Heart right ventricle (tissue), 16 donors: ENCODE data around the gene ACSM3. TPM values are rescaled to one million over a fixed set of nuclear protein-coding genes. Genes with fewer than 3 reads are reported as not detected.
A peak's percentile ranks its signal among the peaks of the same experiment; 100 is the strongest.

ENCODE experiments used
- ATAC-seq, 8 donors: fragments of 200-7000 bp; cut with Tn5 transposase; one replicate each; pipeline ENCODE4 v1.9.1; 2020; ENCODE audit warnings: mild to moderate bottlenecking in 8 of 8, moderate library complexity in 8 of 8, moderate number of reproducible peaks in 1 of 8
- DNase-seq, 2 donors: peaks; one replicate each; pipeline ENCODE4 v3.0.0-alpha.2; 2020
- H3K27ac ChIP-seq, 10 donors: fragments of 200-600 bp; sonication (generic) in 2 of 10; one replicate each; pipeline versions ENCODE4 v1.5.0 to v1.8.0; 2020 to 2022; ENCODE audit warnings: mild to moderate bottlenecking in 3 of 10
- H3K27me3 ChIP-seq, 7 donors: fragments of 200-600 bp; one replicate each; pipeline ENCODE4 v1.8.0; 2021 to 2022; ENCODE audit warnings: mild to moderate bottlenecking in 2 of 7
- H3K36me3 ChIP-seq, 9 donors: fragments of 200-600 bp; sonication (generic) in 1 of 9; one replicate each; pipeline versions ENCODE4 v1.5.0 to v1.8.0; 2020 to 2022; ENCODE audit warnings: mild to moderate bottlenecking in 2 of 9
- H3K4me1 ChIP-seq, 9 donors: fragments of 200-600 bp; sonication (generic) in 1 of 9; one replicate each; pipeline versions ENCODE4 v1.5.0 to v1.8.0; 2020 to 2022; ENCODE audit warnings: mild to moderate bottlenecking in 4 of 9
- H3K4me3 ChIP-seq, 10 donors: fragments of 200-600 bp; sonication (generic) in 2 of 10; one replicate each; pipeline versions ENCODE4 v1.5.0 to v1.8.0; 2020 to 2022; ENCODE audit warnings: mild to moderate bottlenecking in 7 of 10, moderate library complexity in 2 of 10
- H3K9me3 ChIP-seq, 11 donors: fragments of 200-600 bp in 10 of 11; sonication (generic) in 2 of 11; one replicate each; pipeline versions ENCODE4 v1.5.0 to v1.8.0; 2013 to 2022; ENCODE audit warnings: mild to moderate bottlenecking in 2 of 11, control low read depth in 1 of 11, moderate library complexity in 1 of 11
- WGBS, 2 donors: extraction: QIAGEN DNeasy Blood & Tissue Kit; methylation state at CpG; one replicate each; pipeline ENCODE4 v1.1.7; 2013; ENCODE audit warnings: inconsistent platforms in 1 of 2; 5-methylcytosine and 5-hydroxymethylcytosine counted together
- intact Hi-C, 10 donors: fragments of 100-400 bp; cut with DNase I; formaldehyde crosslinking; loops; one replicate each; pipeline versions ENCODE4 v1.11.1 to v1.14.2; 2022
- polyA plus RNA-seq, 2 donors: library from polyadenylated mRNA; stranded (reverse); fragments of 200-250 nt; gene quantifications; one replicate each; pipeline ENCODE4 v1.2.3, GENCODE V29; 2013
- total RNA-seq, 10 donors: library from RNA; stranded (reverse); fragmentation: NEBNext Ultra II Directional in 3 of 10; extraction: Animal tissue kit (Norgen Biotek cat#: 25700) in 3 of 10; gene quantifications; one replicate each; pipeline versions ENCODE4 v1.2.1 to v1.2.4, GENCODE V29; 2021 to 2023
- TF ChIP-seq, protein P1 (sequence below), 9 donors: fragments of 200-600 bp; sonication (generic) in 2 of 9; IDR thresholded peaks; one replicate each; pipeline versions ENCODE4 v1.5.0 to v1.8.0; 2021 to 2022; ENCODE audit warnings: antibody characterized with exemption in 9 of 9, mild to moderate bottlenecking in 5 of 9, moderate library complexity in 1 of 9
- donor health status: Arrhythmogenic right ventricular cardiomyopathy.
- donor health status: ischemic (EF 13 %, LVEDD 7.1; RV severe dilation, severe dysfunction).
- donor health status: healthy with polysubstance abuse.
- donor health status: DM: no; HTN: yes; CAD: no.
- donor health status: DM: no; HTN: no; CAD: no.
- donor health status: ischemic (EF 25% LVEDD 6.9; RV normal size, moderate dysfunction).
- donor health status: ischemic (EF 25% LVEDD 5.7; RV mildly dilated, moderate dysfunction).
- donor health status: healthy.
- donor health status: DM: yes; HTN: yes; CAD: no.
- donor health status: Ischemic cardiomyopathy.
- donor health status: ischemic (EF 35%, LVEDD 5.7; RV mildly dilated, moderate dysfunction).
- donor health status: nonischemic (EF 11% LVEDD 7.7; RV severe dilation, severe dysfunction).
- donor health status: DM: yes; HTN: yes; CAD: no.
- donor health status: PGD.
- donor health status: ischemic (EF 29% LVEDD 5.4; RV normal size, mild dysfunction).
- donor health status: nonischemic (EF 23%, LVEDD 6.1; RV moderate dilation, normal function).

Gene ACSM3
- total and polyA plus RNA-seq, 12 donors, result 2.3 to 45.1 (median 5.9) TPM

DNA sequence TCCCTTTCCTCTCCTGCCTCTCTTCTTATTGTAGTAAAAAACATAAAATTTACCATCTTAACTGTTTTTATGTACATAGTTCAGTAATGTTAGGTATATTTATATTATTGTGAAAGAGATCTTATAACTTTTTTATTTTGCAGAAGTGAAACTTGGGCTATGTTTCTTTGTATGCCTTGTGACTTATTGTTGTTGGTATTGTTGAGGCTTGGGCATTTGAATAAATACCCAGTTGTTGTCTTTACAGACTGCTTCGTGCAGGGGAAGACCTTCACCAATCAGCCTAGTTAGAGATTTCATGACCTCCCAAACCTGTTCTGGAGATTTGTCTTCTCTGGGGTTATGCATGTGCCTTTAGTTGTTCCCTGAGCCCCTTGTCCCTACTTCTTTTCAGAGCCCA, 74.4 kb downstream of the ACSM3 start:
- TF ChIP-seq, protein P1, sequence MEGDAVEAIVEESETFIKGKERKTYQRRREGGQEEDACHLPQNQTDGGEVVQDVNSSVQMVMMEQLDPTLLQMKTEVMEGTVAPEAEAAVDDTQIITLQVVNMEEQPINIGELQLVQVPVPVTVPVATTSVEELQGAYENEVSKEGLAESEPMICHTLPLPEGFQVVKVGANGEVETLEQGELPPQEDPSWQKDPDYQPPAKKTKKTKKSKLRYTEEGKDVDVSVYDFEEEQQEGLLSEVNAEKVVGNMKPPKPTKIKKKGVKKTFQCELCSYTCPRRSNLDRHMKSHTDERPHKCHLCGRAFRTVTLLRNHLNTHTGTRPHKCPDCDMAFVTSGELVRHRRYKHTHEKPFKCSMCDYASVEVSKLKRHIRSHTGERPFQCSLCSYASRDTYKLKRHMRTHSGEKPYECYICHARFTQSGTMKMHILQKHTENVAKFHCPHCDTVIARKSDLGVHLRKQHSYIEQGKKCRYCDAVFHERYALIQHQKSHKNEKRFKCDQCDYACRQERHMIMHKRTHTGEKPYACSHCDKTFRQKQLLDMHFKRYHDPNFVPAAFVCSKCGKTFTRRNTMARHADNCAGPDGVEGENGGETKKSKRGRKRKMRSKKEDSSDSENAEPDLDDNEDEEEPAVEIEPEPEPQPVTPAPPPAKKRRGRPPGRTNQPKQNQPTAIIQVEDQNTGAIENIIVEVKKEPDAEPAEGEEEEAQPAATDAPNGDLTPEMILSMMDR (IDR thresholded peaks at IDR 0.05), result no peak
- H3K4me1 ChIP-seq, result peaks cover 0 to 4% (median 0%) of the 10 kb centered on the region in 9 donors
- intact Hi-C loops, result no loop called here
- no peak overlapping the region for H3K4me3 ChIP-seq
- peaks cover 0 to 72% (median 0%) of the 10 kb centered on the region in 9 donors for H3K36me3 ChIP-seq
- DNase-seq (no peak), ATAC-seq (no peak)
- H3K27ac ChIP-seq, result no peak overlapping the region
- 85 to 86% methylated on average over 1 of the region's 1 CpG for WGBS, 2 donors
- H3K27me3 ChIP-seq, result no peaks in the 10 kb centered on the region
- peaks cover 0 to 19% (median 0%) of the 10 kb centered on the region in 11 donors for H3K9me3 ChIP-seq

DNA sequence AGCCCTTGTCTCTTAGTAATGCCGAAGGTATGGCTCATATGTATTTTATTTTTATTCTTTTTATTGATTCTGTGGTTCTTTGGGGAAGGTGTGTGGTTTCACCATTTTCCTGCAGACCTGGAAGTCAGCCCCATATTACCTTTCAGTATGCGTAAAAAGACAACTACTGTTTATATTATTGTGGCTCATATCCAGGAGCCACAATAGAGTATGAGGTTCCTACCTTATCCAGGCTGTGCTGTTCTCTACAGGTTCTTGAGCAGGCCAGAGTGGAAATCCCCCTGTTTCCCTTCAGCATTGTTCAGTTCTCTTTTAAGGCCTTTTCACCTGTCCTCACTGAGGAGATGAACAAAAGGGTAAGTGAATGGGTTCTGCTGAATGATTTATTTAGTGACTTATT, 75.7 kb downstream of the ACSM3 start:
- H3K9me3 ChIP-seq, result peaks cover 0 to 17% (median 0%) of the 10 kb centered on the region in 11 donors
- WGBS, 2 donors, result 94 to 96% methylated on average over 2 of the region's 2 CpGs

DNA sequence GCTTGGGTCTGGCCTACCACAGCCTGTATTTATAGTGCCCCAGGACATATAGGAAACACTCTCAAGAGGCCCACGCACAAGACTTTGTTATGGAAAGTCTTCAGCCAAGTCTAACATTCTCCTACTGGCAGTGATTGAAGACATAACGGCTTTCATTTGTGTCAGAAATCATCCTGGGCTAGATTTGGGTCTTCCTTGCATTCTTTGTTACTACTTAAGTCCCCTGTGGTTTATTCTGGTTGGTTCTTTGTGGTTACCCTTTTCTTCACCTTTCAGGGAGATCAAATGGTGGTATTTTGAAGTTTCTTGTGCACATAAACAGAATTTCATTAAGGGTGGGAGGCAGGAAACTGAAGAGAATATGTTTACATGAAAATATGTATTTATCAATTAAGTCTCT, 80.2 kb downstream of the ACSM3 start:
- Histone ChIP-seq H3K27ac (peak overlapping the region in 1 of 10 donors; percentile 28), H3K9me3 (no peaks in the 10 kb centered on the region), H3K27me3 (no peaks in the 10 kb centered on the region), H3K4me3 (no peak overlapping the region), H3K36me3 (peaks cover 0 to 43% (median 0%) of the 10 kb centered on the region in 9 donors), H3K4me1 (peaks cover 0 to 25% (median 7%) of the 10 kb centered on the region in 9 donors)
- no peak for DNase-seq
- TF ChIP-seq, protein P1 (IDR thresholded peaks at IDR 0.05), result no peak
- intact Hi-C loops, result loop anchor here in 1 of 10 donors (10.0 kb wide), 1 partner anchor 161 kb away; no protein-coding TSS in a partner anchor
- no peak for ATAC-seq
- 89 to 90% methylated on average over 2 of the region's 2 CpGs for WGBS, 2 donors

More for the DNA sequence above, 75.7 kb downstream of the ACSM3 start:
- DNase-seq, result no peak
- intact Hi-C loops, result no loop called here
- no peak overlapping the region for H3K4me3 ChIP-seq
- peaks cover 0 to 69% (median 0%) of the 10 kb centered on the region in 9 donors for H3K36me3 ChIP-seq
- peaks cover 0 to 9% (median 2%) of the 10 kb centered on the region in 9 donors for H3K4me1 ChIP-seq
- H3K27me3 ChIP-seq, result no peaks in the 10 kb centered on the region
- TF ChIP-seq, protein P1 (IDR thresholded peaks at IDR 0.05), result no peak
- no peak for ATAC-seq
- no peak overlapping the region for H3K27ac ChIP-seq

DNA sequence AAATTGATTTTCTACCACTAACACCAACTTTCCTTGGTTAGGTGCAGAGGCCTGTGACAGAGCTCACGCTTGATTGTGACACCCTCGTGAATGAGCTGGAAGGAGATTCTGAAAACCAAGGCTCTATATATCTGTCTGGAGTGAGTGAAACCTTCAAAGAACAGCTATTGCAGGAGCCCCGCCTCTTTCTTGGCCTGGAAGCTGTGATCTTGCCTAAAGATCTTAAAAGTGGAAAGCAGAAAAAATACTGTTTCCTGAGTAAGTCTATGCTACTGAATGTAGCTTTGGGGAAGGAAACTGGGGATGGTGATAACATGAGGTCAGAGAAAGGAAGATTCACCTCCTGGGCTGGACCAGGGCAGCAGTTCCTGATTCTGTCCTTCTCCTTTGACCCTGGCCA, 80.8 kb downstream of the ACSM3 start:
- intact Hi-C loops, result loop anchor here in 1 of 10 donors (10.0 kb wide), 1 partner anchor 160 kb away; no protein-coding TSS in a partner anchor
- 70 to 72% methylated on average over 3 of the region's 3 CpGs for WGBS, 2 donors
- ATAC-seq (peak in 1 of 8 donors; percentile 10), DNase-seq (no peak)
- no peak overlapping the region for H3K4me3 ChIP-seq
- peak overlapping the region in 1 of 10 donors; percentile 28 for H3K27ac ChIP-seq
- H3K9me3 ChIP-seq, result no peaks in the 10 kb centered on the region
- H3K4me1 ChIP-seq, result peaks cover 0 to 26% (median 9%) of the 10 kb centered on the region in 9 donors
- peaks cover 0 to 45% (median 0%) of the 10 kb centered on the region in 9 donors for H3K36me3 ChIP-seq
- TF ChIP-seq, protein P1 (IDR thresholded peaks at IDR 0.05), result no peak
- no peaks in the 10 kb centered on the region for H3K27me3 ChIP-seq
